Vagina (tissue), 2 donors: ENCODE data around the gene TTBK1.

Experiments used
- CTCF ChIP-seq, 3 experiments: fragments of 450-650 bp in 2 of 3; fragments of 200-600 bp in 1 of 3; sonication (generic) in 1 of 3; IDR thresholded peaks; one replicate each; pipeline ENCODE4 v1.5.1; 2017 to 2019; ENCODE audit warnings: antibody characterized with exemption in 3 of 3, mild to moderate bottlenecking in 2 of 3, moderate library complexity in 2 of 3
- POLR2A ChIP-seq, 2 donors: fragments of 450-650 bp; IDR thresholded peaks; one replicate each; pipeline ENCODE4 v1.6.1; 2017; ENCODE audit warnings: antibody characterized with exemption in 2 of 2, mild to moderate bottlenecking in 2 of 2, moderate library complexity in 2 of 2

DNA sequence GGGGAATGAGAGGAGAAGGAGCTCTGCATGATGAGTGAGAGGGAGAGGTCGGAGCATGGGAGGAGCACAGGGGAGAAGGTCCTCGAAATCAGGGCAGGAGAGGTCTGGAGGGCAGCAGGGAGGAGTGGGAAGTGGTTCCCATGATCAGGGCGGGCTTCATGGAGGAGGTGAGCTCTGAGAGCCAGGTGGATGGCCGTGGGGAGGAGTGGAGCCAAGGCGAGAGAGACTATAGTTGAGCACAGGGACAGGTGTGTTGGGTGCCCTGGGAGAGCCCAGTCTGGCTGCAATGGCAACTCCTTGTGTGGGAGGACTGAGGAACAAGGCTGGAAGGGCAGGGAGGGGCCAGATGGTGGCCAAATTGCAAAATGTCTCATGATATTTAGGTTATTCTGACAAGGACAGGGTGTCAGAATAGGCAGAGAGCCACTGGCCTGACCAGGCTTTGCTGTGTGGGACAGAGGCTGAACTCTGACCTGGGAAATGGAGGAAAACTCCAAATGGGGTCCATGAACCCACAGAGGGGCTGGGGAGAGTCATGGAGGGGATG is 21.4 kb downstream of the TTBK1 start:
- TF ChIP-seq CTCF (IDR thresholded peaks at IDR 0.05) (no peak), POLR2A (IDR thresholded peaks at IDR 0.05) (no peak)
